ENCODE results near the gene UGT1A5.

Gene UGT1A5

DNA sequence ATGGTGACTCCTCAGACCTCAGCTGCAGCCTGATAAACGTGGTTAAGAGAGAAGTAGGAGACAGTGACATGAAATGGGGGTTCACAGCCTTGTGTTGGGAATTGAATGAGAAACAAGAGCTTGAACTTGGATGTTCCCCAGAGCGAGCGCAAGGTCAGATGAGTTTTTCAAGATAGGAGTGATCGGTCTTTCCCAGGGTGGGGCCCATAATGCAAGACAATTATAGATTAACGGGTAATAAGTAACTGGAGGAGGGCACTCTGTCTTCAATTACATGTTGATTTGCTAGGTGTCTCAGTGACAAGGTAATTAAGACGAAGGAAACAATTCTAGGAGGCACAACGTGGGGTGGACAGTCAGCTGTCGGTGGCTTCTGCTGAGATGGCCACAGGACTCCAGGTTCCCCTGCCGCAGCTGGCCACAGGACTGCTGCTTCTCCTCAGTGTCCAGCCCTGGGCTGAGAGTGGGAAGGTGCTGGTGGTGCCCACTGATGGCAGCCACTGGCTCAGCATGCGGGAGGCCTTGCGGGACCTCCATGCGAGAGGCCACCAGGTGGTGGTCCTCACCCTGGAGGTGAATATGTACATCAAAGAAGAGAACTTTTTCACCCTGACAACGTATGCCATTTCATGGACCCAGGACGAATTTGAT is at the start of gene UGT1A5:
Gene UGT1A5, plus strand, starts transcription at position 297 of the 651 bp plus-strand sequence. Its CDS starts 85 bp downstream, at position 382.
- Histone ChIP-seq H3K4me3 (no peak within 1 kb of the TSS), H3K27ac (no peak within 1 kb of the TSS)

DNA sequence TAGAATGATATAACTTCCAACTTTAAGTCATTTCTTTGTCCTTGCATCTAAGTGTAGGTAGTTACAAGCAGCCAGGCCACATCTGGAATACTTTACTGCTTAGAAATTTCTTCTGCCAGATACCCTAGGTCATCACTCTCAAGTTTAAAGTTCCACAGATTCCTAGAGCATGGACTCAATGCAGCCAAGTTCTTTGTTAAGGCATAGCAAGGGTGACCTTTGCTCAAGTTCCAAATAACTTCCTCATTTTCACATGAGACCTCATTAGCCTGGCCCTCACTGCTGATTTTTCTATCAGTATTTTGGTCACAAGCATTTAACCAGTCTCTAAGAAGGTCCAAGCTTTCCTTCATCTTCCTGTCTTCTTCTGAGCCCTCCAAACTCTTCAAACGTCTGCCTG is 48.8 kb upstream of the UGT1A5 start:
- no peak overlapping the region for H3K27ac ChIP-seq
- H3K4me3 ChIP-seq, result no peak overlapping the region

DNA sequence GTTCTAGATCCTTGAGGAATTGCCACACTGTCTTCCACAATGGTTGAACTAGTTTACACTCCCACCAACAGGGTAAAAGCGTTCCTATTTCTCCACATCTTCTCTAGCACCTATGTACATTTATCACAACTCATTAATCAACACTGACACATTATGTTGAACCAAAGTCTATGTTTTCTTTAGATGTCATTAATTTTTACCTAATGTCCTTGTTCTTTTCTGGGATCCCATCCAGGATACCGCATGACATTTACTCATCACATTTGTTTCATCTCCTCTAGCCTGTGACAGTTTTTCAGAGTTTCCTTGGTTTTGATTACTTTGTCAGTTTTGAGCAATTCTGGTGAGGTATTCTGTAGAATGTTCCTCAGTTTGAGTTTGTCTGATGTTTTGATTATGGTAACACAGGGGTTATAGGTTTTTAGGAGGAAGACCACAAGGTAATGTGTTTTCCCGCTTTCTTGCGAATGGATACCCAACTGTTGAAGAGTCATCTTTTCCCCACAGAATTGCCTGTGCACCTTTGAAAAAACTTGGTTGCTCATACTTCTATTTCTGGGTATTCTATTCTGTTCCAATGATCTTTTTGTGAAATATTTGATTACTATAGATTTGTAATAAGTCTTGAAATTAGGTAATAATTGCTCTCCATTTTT is 44.0 kb upstream of the UGT1A5 start:
- Histone ChIP-seq H3K4me3 (no peak overlapping the region), H3K27ac (no peak overlapping the region)

DNA sequence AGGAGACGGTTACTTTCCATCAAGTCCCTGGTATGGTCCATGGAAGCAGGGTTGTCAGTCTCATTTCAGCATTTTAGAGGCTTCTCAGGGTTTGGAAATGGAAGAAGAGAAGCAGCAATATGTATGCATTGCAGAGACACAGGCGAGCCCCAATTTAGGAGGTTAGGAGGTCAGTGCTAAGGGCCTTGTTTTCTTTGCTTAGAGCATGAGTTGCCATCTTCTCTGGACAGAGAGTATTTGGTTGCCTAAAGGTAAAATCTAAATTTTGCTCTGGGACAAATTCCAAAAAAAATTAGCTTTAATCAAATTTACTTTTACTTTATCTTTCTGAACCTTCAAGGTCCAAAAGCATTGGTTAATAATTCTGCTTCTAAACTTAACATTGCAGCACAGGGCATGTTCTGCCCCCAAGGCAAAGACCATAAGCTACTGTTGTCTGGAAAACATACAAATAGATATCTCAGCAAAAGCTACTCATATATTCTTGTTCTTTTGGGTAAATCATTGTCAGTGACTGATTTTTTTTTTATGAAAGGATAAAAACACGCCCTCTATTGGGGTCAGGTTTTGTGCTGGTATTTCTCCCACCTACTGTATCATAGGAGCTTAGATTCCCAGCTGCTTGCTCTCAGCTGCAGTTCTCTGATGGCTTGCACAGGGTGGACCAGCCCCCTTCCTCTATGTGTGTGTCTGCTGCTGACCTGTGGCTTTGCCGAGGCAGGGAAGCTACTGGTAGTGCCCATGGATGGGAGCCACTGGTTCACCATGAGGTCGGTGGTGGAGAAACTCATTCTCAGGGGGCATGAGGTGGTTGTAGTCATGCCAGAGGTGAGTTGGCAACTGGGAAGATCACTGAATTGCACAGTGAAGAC is 41.2 kb upstream of the UGT1A5 start, which contains the start of gene UGT1A9:
Gene UGT1A9, plus strand, starts transcription at position 609 of the 872 bp plus-strand sequence. Its CDS starts 37 bp downstream, at position 646.
- H3K4me3 ChIP-seq, result no peak within 1 kb of the TSS
- no peak within 1 kb of the TSS for H3K27ac ChIP-seq

DNA sequence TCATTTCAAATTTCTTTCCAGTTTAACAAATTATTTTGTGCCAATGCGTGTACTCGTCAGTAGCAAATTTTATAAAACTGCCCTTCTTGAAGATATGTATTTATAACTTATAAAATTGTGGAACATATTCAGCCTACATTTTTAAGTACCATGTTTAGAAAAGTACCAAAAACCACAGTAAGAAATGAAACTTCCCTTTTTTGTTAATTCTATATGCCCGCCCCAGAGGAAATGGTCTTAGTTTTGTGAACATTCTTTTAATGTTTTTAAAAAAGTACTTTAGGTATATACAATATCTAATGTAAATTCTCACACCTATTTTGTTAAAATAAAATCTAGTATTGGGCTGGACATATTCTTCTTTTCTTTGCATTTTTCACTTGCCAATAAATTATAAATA is 39.8 kb upstream of the UGT1A5 start:
- Histone ChIP-seq H3K4me3 (no peak overlapping the region), H3K27ac (no peak overlapping the region)

DNA sequence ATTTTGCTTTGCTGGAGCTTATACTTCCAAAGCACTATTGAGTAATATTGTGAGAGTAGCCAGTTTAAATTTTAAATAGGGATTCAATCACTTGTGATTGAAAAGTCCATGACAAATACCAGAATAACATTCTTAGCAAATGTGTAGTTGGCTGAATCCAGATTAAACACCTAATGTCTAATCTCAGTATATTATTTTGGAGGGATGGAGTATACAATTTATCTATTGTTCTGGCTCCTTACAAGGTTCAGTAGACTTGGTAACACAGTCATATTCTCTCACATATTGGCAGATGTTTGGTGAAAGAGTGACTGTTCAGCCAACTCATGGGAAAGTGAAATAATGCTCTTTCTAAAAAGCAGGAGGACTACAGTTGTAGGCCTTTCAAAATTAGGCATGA is 38.8 kb upstream of the UGT1A5 start:
- no peak overlapping the region for H3K27ac ChIP-seq
- no peak overlapping the region for H3K4me3 ChIP-seq

DNA sequence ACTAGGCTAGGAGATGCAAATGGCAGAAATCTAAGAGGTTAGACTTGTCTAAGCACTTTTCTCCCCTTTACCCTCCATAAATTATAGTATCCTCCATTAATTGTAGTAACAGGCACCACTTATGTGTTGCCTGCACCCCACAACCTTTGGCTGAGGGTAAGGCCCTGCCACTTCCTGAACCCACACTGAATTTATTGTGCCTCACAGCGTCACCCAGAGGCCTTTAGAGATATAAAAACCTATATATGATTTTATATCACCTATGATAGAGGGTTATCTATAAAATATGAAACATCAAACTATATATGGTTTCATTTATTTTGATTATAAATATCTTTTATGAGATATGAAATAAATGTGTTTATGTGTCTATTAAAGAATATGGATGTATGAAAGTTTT is 38.4 kb upstream of the UGT1A5 start:
- Histone ChIP-seq H3K4me3 (no peak overlapping the region), H3K27ac (no peak overlapping the region)

DNA sequence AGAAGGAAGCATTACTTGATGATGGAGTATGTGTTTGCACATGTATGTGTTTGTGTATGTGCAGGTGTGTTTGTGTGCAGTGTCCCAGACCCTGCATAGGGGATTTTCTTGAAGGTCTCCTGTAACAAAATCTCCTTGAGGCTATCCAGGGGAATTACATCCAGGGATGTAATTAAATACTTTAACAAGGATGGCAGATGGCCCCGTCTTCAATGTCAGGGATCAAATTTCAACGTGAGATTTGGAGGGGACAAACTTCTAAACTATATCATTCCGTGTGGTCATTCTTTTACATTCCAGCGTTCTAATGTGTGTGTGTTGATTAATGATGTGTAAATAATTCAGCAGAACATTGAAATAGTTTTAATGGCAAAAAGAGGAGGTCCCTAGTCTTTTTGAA is 37.7 kb upstream of the UGT1A5 start:
- H3K27ac ChIP-seq, result no peak overlapping the region
- H3K4me3 ChIP-seq, result no peak overlapping the region

DNA sequence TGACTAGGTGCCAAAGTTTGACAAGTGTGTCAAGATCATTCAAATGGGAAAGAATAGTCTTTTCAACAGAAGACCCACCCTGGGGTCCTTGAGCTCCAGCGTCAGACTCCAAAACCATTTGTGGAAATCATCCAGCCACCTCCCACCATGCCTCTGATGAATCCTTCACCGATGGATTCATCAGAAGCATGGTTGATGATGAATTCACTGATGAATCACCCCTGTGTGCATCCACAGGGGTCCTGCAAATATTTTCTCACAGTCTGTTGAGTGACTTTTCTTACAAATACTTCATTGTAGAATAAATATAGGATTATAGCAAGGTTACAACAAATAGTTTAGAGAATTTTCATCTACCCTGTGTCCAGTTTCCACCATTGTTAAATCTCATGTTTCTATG is 36.7 kb upstream of the UGT1A5 start:
- Histone ChIP-seq H3K4me3 (no peak overlapping the region), H3K27ac (no peak overlapping the region)

DNA sequence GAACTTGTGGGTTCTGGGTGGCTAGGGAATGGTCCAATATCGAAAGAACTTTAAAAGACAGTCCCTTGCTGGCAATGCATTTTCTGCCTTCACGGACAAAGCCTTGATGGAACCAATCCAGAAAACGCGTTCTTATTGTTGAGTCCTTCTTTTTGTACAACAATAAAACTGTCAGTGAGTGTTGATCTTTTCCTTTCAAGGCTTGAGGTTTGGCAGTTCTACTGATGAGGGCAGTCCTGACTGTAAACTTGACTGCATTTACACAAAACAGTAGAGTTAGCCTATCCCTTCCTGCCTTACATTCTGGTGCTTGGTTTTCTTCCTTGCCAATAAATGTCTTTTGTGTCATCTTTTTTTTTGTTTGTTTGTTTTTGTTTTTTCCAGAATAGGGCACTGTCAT is 33.5 kb upstream of the UGT1A5 start:
- H3K4me3 ChIP-seq, result no peak overlapping the region

DNA sequence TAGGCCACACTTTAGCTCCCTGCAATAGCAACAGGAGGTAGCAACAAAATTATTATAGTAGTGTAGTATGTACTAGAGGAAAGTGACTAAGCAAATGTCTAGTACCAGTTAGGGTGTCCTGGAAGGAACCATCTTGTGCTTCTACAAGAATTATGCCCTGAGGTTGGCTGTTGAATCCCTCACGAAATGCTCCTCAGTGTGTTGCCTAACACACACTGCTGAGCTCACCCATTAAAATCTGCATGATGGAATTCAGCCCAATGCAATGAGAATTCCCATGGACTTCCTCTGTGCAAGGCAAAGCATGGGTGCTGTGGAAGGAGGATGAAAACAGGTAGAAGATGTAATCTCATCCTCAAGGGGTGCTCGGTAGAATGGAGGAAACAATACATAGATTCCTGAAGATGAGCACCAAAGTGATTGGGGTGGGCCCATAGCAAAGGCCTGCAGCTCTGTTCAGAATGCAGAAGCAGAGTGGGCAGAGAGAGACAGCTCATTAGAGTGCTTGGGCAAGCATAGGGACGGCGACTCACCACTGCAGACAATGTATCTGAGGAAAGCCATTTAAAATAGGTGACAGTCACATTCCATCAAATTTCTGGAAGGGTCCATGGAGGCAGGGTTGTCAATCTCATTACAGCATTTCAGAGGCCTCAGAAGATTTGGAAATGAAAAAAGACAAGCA is 32.2 kb upstream of the UGT1A5 start:
- H3K4me3 ChIP-seq, result no peak overlapping the region
- no peak overlapping the region for H3K27ac ChIP-seq

More for the DNA sequence above, 33.5 kb upstream of the UGT1A5 start:
- H3K27ac ChIP-seq, result no peak overlapping the region

DNA sequence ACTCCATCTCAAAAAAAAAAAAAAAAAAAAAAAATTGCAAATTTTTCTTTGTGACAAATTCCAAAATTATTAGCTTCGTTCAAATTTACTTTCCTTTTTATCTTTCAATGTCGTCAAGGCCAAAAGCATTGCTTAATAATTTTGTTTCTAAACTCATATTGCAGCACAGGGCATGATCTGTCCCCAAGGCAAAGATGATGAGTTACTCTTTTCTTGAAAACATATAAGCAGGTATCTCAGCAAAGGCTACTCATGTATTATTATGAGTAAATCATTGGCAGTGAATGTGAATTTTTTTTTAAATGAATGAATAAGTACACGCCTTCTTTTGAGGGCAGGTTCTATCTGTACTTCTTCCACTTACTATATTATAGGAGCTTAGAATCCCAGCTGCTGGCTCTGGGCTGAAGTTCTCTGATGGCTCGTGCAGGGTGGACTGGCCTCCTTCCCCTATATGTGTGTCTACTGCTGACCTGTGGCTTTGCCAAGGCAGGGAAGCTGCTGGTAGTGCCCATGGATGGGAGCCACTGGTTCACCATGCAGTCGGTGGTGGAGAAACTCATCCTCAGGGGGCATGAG is 31.1 kb upstream of the UGT1A5 start, which contains the start of gene UGT1A7:
Gene UGT1A7, plus strand, starts transcription at position 381 of the 579 bp plus-strand sequence. Its CDS starts 37 bp downstream, at position 418.
- H3K4me3 ChIP-seq, result peak within 1 kb of the TSS in 1 of 7 experiments; percentile 1
- no peak within 1 kb of the TSS for H3K27ac ChIP-seq

DNA sequence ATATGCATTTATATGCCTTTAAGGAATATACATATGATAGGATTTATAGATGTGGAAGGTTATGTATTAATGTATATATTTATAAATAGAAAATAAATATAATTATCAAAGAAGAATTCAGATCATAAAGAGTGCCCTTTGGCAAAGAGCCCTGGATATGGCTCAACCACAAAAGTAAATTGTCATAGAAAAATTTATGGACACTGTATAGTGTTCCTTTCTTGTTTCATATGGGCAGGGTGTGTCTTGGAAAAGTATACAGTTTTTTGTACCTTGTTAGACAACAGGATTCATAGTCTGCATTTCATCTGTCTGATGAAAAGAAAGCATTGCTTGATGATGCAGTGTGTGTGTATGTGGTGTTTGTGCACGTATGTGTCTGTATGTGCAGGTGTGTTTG is 28.1 kb upstream of the UGT1A5 start:
- H3K27ac ChIP-seq, result no peak overlapping the region
- no peak overlapping the region for H3K4me3 ChIP-seq

DNA sequence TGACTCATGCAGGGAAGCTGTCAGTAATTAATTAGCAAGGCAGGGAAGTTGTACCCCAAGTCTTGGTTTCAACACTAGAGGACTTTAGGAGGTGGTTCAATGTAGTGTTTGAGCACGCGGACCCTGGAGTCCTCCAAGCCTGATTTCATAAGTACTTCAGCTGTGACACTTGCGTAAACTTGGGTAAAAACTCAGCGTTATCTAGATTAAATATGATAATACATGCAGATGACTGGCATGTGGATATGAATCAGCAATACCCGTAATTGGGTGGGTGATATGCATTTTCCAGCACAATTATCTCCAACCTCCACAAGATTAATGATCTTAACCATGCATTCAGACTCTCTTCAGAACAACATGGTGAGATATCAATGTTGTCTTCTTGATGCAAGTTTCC is 25.8 kb upstream of the UGT1A5 start:
- Histone ChIP-seq H3K27ac (no peak overlapping the region), H3K4me3 (no peak overlapping the region)

DNA sequence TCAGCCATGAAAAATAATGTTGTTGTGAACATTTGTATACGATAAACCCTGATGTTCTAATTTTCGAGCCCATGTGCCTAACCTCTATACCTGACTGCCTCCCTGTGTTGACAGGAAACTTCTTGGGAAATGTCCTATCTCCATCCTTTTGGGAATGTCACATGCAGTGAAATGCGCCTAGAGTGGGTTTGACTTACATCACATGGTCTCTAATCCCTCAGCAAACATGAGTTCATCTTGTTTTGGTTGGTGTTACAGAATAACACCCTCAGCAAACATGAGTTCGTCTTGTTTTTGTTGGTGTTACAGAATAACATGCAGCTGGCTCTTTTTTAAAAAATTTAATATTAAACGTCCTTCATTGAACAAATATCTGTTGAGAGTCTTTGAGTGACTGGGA is 24.4 kb upstream of the UGT1A5 start:
- H3K27ac ChIP-seq, result no peak overlapping the region
- no peak overlapping the region for H3K4me3 ChIP-seq

DNA sequence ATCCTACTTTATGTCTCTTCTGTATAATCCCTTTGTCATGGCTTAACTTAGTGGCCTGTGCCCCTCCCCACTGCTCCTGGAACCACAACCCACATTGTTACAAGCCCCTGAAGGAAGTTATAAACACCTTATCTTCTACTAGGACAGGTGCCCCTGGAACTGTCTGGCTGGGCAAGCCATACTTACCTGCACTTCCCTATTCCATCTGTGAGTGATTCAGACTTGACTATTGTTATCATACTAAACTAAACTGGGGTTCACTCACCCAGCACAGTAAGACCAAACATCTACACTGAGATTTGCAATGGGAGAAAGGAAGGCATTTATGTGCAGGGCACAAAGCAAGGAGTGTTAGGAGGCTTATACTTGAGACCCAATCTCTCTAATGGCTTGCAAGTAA is 23.7 kb upstream of the UGT1A5 start:
- H3K27ac ChIP-seq, result no peak overlapping the region
- H3K4me3 ChIP-seq, result no peak overlapping the region

DNA sequence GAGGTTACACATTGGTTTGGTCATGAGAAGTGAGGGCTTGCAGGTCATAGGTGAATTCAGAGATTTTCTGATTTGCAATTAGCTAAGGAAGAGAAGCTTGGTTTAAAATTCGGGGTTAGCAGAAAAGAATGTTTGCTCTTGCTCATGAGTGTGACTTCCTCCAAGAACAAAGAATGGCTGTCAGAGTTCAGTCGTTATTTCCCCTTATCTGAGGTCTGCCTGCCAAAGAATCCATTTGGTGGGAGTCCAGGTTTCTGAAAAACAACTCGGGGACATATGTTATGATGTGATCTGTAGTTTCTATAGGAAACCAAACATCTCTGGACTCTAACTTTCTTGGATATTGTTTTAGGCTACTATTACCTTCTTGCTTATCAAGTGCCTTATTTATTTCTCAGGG is 23.2 kb upstream of the UGT1A5 start:
- H3K27ac ChIP-seq, result no peak overlapping the region
- no peak overlapping the region for H3K4me3 ChIP-seq

DNA sequence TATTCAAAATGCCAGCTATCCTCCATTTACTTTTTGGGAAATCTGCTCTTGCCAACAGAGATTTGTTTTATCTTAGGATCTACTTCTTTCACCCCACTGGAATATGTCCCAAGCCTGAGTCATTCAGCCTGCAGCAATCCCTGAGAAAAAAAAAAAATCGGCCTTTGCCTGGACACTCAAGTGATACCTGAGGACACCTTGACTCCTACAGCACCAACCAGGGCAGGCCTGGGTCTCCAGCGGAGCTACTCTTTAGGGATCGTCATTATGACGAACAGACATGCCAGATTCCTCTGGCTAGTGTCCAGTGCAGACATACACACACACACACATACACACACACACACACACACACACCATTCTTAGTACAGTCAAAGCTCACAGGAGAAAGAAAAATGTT is 22.3 kb upstream of the UGT1A5 start:
- H3K4me3 ChIP-seq, result no peak overlapping the region
- H3K27ac ChIP-seq, result peak overlapping the region in 1 of 21 experiments; percentile 42
